Activated CD4-positive, alpha-beta T cell treated with anti-CD3 and anti-CD28 coated beads, Interleukin-2, amount 50 U/mL, for 1 hour (primary cell): ENCODE measurements around the gene PRKCA.
A peak's percentile ranks its signal among the peaks of the same experiment; 100 is the strongest.

Experiments
- DNase-seq: peaks from one replicate; pipeline ENCODE4 v3.0.0-alpha.2; 2020

The PRKCA gene

DNA sequence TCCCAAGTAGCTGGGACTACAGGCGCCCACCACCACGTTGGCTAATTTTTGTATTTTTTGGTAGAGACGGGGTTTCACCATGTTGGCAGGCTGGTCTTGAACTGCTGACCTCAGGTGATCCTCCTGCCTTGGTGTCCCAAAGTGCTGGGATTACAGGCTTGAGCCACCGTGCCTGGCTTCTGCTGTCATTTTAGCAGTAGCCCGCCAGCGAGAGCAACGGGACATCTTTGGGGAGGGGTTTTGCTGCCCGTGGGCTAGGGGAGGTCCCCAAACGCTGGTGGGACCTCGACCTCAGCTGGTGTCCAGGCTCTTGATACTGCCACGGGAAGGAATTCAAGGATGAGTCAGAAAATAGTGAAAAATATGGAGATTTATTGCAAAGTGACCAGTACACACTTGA is 424.4 kb downstream of the PRKCA start:
- no peak for DNase-seq

GRCh38 chr17:66727634-66728570 is 425.5 kb downstream of the PRKCA start:
- DNase-seq: peak; percentile 39

DNA sequence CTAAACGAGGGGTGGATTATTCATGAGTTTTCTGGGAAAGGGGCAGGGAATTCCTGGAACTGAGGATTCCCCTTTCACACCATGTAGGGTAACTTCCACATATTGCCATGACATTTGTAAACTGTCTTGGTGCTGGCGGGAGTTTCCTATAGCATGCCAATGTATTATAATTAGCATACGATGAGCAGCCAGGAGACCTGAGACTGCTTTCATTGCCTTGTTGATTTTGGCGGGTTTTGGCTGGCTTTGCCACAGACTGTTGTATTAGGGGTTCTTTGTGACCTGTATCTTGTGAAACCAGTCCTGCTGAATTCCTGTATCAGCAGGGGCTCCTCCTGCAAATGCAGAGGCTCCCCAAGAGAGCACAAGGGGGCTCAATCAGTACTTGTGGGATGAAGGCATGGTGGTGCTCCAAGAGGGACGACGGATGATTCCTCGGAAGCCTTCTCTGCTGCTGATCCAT is 428.1 kb downstream of the PRKCA start:
- DNase-seq: no peak

DNA sequence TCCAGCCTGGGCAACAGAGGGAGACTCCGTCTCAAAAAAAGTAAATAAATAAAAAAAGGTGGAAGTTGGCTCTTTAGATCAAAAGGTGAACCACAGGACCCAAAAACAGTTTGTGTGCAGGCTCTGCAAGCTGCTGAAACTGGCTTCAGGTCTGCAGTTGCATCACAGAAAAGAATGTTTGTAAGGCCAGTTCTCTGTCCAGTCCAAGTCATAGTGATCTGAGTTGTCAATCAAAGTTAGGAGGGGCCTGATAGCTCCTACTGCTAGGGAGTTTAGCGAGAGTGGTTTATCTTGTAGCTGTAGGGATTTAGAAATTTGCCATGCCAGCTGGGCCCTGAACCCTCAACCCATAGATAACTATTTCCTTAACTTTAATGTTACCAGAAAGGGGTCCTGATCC is 431.3 kb downstream of the PRKCA start:
- DNase-seq: no peak

- no peak for DNase-seq
Observed at GRCh38 chr17:66734186-66734943, 432.0 kb downstream of the PRKCA start.

DNA sequence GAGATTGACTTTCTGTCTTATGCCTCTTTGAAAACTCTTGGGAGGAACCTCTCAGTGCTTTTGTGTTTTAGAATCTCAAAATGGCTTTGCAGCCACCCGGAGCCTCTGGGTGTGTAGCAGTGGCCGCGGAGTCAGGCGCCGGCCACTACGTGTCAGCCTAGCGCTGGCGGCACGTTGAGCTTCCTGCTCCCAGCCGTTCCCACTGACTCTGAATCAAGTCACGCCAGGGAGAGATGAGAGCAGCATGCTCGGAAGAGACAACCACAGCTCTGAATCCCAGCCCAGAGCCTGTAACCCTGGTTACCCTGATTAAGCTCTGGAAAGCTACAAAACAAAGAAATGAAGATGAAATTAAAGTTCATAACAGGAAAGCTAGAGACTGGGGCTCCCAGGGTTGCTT is 435.1 kb downstream of the PRKCA start:
- no peak for DNase-seq

DNA sequence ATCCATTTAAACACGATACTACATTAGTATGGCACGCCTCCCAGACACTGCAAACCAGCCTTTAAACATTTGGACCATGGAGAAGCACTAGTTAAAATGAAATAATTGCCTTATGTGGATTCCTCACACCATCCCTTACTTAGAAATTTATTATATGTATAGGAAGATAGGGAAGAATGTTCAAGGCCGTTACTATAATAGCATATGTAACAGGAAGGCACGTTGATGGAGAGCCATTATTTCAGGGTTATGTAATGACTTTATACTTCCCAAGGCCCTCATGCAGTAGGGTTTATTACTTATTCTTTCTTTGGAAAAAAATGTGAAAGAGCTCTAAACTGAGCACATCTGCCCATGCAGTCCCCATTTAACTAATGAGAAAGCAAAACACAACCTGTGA is 435.9 kb downstream of the PRKCA start:
- DNase-seq: no peak

DNA sequence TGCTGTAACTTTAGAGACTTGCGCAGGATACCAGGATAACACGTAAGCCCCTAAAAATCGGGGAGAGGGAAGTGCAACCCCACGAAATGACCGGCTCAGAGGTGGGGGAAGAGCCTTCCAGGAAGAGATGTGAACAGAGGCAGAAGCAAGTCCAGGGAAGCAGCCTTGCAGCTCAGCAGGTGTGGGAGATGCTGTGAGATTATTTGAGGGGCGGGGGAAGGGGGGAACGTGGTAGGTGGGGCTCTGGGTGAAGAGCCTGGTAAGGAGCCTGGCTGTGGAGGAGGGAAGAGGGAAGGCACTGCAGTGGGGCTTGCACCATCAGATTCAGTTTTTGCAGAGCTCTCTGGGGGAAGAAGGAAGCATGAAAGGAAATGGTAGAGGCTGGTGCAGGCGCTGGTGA is 437.1 kb downstream of the PRKCA start:
- no peak for DNase-seq

- DNase-seq: no peak
Observed at GRCh38 chr17:66740226-66740625, 437.8 kb downstream of the PRKCA start.

- no peak for DNase-seq
Observed at GRCh38 chr17:66743511-66743910, 441.1 kb downstream of the PRKCA start.

DNA sequence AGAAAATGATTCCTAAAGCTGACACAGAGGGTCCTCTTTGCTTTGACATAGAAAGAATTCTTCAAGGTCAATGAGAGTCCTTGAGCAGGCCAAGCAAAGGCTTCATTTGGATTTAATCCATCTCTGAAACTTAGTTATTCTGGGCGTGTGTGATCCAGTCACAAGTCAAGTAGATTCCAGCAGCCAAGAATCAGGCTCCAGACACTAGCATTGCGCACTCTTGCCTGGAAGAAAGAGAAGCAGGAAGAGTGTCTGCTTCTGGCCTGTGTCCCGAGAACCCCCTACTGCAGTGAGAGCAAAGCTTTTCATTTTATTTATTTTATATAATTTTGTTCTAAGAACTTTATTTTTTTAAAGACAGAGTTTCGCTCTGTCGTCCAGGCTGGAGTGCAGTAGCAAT is 444.3 kb downstream of the PRKCA start:
- no peak for DNase-seq

- no peak for DNase-seq
Observed at GRCh38 chr17:66747578-66748275, 445.3 kb downstream of the PRKCA start.

GRCh38 chr17:66748578-66748977 is 446.2 kb downstream of the PRKCA start:
- DNase-seq: no peak

DNA sequence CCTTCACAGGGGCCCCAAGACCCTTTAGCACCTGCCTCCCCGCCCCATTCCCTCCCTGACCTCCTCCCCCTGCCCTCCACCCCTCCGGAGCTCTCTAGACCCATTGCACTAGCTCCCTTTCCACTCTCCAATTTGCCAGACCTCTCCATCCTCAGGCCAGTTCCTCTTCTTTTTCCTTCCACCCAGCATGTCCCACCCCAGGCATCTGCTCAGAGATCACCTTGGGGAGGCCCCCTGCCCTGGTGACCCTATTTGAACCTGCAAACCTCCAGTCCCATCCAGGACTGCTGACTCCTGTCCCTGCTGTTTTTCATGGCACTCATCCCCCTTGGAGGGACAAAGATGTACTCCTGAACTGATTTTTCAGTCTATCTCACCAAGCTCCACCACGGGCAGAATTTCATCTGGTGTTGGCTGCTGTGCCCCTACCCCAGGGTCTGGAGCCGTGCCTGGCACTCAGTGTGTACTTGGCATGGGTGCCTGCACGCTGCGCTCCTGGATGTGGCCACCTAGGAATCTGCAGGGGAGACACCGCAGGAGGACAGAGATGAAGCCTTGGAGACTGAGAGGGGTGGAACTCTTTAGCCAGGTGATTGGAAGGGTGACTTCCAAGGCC is 446.9 kb downstream of the PRKCA start:
- no peak for DNase-seq

DNA sequence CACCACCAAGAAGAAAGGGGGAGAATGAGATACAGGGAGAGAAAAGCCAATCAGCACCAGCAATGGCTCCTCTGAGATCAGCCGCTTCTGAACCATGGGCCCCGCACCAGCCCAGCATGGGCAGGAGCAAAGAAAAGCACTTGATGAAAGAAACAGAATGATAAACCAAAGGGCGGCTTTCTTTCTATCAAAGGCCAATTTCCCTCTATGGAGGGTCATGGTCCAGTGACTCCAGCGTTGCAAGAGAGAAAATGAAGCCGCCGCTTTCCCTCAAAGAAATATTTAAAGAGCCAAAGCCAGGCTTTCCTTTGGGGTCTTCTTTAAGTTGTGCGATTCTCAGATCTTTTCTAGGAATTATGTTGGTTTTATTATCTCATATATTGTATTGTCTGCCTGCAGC is 447.7 kb downstream of the PRKCA start:
- DNase-seq: no peak

DNA sequence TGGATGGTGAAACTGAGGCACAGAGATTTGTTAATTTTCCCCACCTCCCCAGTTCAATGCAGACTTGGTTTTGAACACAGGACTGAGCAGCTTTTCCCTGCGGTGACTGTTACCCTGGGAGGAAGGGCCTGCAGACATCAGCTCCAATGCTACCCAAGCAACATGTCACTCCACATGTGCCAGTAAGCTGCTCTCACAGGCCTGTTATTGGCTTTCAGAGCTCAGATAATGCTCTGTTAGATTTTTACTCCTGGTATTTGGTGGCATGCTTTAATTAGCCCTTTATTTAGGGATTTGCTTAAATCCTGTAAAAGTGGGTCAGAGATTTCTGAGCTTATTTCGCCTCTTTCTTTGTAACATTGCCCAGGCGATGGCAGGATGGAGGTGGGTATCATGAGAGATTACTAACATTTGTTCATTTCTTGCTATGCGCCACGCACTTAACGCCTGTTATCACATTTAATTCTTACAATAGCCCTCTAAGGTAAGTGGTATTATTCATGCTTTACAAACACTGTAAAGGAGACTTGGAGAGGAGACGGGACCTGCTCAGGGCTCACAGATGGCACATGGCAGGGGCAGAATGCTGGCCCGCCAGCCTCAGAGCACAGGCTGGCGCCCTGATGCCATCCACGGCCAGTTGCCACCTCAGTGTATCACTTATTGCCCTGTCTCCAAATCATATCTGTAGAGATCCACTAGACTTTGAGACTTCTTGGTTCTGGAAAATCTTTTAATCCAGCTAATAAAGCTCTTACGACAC is 448.5 kb downstream of the PRKCA start:
- no peak for DNase-seq

GRCh38 chr17:66751771-66752170 is 449.4 kb downstream of the PRKCA start:
- no peak for DNase-seq

GRCh38 chr17:66752411-66752810 is 450.0 kb downstream of the PRKCA start:
- no peak for DNase-seq

DNA sequence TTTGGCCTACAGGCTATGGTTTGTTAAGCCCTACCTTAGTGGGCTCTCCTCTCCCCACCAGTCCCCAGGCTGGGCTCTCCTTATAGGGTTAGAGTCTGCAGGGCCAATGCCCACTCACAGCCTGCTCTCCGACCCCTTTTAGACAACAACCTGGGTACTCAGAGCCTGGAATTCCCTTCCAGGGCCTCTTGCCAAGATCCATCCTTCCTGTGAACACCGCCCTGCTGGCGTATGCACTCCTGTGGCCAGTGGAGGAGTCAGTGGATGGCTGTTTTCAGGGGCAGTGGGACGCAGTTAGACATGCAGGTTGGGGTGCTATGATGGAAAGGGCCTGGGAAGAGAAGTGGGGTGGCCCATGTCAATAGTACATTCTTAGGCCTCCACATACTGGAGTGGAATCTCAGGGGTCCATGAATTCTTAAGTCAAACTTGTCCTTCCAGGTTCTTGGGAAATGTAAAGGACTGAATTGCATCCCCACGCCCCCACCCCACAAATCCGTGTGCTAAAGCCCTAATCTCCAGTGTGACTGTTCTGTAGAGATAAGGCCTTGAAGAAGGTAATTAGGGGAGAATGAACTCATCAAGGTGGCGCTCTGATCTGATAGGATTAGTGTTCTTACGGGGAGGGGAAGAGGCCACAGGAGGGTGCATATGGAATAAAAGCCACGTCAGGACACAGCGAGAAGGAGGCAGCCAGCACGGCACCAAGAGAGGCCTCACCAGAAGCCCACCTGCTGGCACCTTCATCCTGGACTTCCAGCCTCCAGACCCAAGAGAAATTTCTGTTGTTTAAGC is 450.9 kb downstream of the PRKCA start:
- no peak for DNase-seq

GRCh38 chr17:66755101-66755943 is 452.9 kb downstream of the PRKCA start:
- DNase-seq: no peak
